GM19023 (cell line): Measurements from ENCODE around the gene LCN2.
"Not testable (repeated sequence)": the region's sequence is repeated elsewhere in the genome, so short reads cannot be mapped to it uniquely, and the experiment has no call there.

Experiments used
- ATAC-seq: cut with Tn5 transposase; IDR thresholded peaks from one replicate; pipeline ENCODE4 v1.9.1; 2021; ENCODE audit warnings: mild to moderate bottlenecking, moderate library complexity; ENCODE audit not compliant: unreplicated experiment

Gene LCN2

DNA sequence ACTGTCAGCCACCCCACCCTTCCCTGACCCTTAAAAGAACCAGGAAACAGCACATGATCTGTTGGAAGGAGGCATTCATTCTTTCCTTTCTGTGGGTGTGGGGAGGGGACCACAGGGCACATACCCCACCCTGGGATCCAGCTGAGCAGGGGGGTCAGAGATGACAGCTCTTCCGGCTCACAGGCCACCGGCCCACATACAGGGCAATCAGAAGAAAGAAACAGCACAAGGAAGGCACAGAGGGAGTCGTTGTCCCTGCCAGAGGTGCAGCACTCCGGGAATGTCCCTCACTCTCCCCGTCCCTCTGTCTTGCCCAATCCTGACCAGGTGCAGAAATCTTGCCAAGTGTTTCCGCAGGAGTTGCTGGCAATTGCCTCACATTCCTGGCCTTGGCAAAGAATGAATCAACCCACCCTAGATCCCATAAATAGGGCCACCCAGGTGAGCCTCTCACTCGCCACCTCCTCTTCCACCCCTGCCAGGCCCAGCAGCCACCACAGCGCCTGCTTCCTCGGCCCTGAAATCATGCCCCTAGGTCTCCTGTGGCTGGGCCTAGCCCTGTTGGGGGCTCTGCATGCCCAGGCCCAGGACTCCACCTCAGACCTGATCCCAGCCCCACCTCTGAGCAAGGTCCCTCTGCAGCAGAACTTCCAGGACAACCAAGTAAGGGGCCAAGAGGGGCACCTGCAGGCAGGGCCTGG lies at the start of gene LCN2:
LCN2 (plus strand) TSS at position 453 of the 701 bp plus-strand sequence; CDS start at position 526, 73 bp downstream.
- no peak for ATAC-seq

DNA sequence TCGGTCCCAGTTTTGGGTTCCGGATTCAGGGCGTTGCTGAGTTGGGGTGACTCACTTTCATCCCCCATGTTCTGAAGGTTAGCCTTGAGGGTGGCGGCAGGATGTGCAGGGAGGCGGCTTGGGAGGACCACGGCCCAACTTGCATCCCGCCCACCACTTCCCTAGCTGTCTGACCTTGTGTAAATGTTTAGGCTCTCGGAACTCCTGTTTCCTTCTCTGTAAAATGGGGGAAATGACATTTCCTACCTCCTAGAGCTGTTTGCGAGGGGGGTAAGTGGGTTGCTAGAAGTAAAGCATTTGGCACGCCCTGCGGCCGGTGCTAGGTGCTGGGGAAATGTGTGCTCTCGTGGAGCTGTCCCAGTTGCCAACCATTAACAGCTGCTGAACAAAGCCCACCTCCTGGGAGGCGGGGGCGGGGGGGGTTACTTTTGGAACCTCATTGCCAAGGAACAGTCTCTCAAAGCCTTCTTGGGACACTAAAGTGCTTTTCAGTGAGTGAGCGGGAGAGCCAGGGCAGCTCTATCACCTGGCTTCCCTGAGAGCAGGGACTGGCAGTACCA lies 49.2 kb upstream of the LCN2 start:
- no peak for ATAC-seq

DNA sequence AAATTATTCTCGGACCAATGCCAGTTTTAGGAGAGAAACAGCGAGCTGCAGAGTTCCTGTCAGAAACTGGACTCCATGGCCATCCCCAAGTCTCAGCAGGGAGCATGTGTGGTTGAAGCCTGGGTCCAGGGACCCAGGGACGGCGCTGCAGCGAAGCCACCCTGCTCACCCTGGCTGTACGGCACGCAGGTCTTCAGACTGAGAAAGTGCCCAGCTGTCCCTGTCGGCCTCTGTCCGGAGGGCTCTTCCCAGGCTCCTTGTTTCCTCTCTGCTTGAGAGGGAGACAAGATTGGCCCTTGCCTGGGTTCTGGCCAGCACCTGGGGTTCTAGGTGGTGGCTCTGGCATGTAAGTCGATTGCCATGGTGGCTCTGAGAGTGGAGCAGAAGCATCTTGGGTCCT lies 48.7 kb upstream of the LCN2 start:
- ATAC-seq = no peak

DNA sequence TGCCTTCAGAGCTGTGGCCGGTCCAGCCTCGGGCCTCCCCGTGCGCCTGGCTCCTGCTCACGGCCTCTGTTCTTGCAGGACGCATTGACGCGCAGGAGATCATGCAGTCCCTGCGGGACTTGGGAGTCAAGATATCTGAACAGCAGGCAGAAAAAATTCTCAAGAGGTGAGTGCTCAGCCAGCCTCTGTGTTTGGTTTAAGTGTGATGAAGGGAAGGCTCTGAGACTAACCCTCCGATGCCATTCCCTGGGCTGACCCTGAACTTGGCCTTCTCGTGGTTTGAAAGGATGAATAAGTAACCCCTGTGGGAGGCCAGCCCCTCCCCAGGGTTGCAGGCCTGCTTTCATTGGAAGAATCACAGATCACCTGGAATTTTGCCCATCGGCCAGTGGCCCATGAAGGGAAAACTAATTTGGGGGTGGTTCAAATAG lies 48.0 kb upstream of the LCN2 start:
- no peak for ATAC-seq

DNA sequence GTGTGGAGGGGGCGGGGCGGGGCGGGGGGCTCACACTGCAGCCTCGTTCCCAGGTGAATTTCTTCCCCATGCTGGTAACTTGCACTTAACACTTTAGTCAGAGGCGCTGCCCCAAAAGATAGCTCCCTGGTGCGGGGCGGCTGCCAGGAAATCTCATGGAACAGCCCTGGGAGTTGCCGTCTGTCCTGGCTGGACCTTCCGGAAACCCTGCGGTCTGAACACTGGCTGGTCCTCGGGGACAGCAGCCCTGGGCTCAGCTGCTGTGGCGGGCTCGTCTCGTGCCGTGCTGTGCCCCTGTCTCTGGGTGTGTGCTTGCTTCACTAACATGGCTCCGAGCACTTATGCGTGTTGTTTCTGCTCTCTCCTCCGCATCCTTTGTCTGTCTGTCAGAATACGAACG lies 47.6 kb upstream of the LCN2 start:
- ATAC-seq = no peak

DNA sequence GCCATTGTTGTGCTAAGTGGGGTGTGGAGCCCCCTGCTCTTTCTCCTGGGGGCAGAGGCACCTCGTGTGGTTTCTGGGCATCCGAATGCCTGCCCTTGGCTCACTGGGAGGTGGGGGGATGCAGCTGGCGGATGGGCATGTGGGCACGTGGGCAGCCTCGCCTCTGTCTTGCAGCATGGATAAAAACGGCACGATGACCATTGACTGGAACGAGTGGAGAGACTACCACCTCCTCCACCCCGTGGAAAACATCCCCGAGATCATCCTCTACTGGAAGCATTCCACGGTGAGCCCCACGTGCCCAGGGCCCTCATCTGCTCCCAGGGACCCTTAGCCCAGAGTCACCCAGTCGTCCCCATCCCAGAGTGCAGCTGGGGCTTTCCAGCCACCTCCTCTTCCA lies 47.1 kb upstream of the LCN2 start:
- no peak for ATAC-seq

DNA sequence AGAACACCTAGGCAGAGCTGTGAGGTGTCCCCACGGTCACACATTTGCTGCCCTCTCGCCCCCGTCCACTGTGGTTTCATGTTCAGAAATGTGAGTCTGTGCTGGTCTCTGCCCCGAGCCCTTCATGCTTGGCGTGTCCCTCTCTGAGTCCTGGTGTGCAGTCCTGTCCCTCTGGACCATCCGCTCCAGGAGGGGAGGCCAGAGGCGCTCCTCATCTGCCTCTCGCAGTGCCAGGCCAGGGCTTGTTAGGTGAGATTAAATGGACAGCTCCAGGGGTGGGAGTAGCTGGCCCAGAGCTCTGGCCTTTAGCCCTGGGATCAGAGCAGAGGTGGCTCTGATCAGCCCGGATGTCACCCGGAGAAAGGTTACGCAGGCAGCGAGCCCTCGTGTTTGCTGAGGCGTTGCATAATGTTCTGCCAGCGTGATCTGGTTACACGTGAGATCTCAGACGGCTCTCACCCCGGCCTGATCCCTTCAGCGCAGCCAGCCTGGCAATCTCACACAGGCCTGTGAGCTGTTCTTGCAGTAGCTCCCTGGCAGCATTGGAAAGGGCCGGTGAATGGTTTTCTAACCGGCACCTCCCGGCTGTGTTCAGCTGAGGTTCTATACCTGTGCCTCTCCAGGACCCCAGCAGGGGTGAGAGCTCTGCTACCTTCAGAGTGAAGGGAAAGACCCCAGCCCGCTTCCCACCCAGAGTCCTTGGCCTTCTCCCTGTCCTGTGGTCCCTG lies 46.2 kb upstream of the LCN2 start:
- ATAC-seq = no peak

DNA sequence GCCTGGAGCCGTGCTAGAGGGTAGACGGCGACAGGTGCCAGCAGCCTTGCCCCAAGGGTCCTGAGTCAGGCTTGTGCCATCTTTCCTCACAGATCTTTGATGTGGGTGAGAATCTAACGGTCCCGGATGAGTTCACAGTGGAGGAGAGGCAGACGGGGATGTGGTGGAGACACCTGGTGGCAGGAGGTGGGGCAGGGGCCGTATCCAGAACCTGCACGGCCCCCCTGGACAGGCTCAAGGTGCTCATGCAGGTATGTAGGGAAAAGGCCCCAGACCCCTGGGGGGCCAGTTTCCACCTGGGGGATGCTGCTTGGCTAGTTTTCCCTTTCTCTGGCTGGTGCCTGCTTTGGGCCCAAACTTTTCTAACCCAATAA lies 45.7 kb upstream of the LCN2 start:
- ATAC-seq = no peak

DNA sequence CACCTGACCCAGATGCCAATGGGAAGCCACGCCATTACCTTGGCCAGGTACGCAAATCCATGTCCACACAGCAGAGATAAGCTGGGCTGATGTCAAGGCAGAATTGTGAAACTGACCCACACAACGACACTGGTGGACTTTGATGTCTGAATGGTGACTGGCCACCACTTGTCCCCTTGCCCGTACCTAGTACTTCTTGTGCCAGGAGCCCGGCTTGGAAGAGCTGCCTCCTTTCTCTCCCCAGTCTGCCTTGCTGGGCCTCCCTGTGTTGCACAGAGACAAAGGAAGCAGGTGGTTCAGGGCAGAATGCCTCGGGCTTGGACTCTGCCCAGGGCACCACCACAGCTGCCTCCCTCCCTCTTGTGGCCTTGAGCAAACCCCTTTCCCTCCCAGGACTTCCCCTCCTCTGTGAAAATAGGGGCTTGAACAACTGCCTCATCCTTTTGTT lies 45.1 kb upstream of the LCN2 start:
- no peak for ATAC-seq

DNA sequence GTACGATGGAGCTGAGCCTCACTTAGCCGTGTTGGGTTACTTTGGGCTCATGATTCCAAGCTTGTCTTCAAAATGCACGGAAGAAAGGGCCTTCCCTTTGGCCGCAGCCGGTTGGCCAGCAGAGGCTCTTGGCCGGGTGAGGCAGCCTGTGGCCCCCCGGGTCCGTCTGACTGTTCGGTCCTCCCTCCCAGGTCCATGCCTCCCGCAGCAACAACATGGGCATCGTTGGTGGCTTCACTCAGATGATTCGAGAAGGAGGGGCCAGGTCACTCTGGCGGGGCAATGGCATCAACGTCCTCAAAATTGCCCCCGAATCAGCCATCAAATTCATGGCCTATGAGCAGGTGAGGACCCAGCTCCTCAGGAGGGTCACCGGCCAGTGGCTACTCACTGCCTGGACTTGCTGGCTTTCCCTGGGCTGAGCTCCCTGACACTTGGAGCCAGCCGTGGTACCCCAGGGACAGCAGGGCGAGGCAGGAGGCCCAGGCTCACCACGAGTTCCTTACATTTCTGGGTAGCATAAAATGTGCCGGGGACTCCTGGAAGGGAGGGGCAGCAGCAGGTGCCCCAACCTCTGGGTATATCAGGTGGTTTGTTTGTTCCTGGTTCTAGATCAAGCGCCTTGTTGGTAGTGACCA lies 43.6 kb upstream of the LCN2 start:
- no peak for ATAC-seq

DNA sequence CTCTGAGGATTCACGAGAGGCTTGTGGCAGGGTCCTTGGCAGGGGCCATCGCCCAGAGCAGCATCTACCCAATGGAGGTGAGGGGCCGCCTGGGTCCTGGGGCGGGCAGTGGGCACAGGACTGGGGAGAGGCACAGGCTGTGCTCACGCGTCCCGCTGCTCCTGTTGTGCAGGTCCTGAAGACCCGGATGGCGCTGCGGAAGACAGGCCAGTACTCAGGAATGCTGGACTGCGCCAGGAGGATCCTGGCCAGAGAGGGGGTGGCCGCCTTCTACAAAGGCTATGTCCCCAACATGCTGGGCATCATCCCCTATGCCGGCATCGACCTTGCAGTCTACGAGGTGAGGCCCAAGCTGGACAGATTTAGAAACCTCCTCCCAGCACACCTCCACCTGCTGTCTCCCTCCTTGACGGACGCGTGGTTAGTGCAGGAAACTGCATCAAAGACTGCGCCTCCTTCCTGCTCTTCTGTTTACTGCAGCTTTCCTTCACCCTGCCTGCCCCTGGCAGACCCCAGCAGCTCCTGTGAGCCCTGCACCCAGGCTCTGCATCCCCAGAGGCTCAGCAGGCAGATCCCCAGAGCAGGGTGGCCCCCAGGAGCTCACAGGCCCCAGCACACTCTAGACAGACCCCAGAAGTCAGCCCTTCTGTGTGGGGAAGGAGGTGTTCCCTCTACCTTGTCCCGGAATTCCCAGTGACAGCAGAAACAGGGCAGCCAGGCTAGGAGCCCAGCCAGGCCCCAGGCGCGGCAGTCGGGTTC lies 42.9 kb upstream of the LCN2 start:
- ATAC-seq = no peak

DNA sequence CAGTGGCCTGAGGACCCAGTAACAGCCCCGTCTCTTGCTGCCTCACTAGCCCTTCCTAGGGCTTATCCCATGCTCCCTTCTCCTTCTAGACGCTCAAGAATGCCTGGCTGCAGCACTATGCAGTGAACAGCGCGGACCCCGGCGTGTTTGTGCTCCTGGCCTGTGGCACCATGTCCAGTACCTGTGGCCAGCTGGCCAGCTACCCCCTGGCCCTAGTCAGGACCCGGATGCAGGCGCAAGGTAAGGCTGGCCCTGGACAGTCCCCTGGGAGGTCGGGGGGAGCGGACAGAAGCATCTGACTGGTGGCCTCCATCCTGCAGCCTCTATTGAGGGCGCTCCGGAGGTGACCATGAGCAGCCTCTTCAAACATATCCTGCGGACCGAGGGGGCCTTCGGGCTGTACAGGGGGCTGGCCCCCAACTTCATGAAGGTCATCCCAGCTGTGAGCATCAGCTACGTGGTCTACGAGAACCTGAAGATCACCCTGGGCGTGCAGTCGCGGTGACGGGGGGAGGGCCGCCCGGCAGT lies 42.2 kb upstream of the LCN2 start:
- ATAC-seq = no peak

DNA sequence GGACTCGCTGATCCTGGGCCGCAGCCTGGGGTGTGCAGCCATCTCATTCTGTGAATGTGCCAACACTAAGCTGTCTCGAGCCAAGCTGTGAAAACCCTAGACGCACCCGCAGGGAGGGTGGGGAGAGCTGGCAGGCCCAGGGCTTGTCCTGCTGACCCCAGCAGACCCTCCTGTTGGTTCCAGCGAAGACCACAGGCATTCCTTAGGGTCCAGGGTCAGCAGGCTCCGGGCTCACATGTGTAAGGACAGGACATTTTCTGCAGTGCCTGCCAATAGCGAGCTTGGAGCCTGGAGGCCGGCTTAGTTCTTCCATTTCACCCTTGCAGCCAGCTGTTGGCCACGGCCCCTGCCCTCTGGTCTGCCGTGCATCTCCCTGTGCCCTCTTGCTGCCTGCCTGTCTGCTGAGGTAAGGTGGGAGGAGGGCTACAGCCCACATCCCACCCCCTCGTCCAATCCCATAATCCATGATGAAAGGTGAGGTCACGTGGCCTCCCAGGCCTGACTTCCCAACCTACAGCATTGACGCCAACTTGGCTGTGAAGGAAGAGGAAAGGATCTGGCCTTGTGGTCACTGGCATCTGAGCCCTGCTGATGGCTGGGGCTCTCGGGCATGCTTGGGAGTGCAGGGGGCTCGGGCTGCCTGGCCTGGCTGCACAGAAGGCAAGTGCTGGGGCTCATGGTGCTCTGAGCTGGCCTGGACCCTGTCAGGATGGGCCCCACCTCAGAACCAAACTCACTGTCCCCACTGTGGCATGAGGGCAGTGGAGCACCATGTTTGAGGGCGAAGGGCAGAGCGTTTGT lies 41.6 kb upstream of the LCN2 start:
- ATAC-seq = no peak

DNA sequence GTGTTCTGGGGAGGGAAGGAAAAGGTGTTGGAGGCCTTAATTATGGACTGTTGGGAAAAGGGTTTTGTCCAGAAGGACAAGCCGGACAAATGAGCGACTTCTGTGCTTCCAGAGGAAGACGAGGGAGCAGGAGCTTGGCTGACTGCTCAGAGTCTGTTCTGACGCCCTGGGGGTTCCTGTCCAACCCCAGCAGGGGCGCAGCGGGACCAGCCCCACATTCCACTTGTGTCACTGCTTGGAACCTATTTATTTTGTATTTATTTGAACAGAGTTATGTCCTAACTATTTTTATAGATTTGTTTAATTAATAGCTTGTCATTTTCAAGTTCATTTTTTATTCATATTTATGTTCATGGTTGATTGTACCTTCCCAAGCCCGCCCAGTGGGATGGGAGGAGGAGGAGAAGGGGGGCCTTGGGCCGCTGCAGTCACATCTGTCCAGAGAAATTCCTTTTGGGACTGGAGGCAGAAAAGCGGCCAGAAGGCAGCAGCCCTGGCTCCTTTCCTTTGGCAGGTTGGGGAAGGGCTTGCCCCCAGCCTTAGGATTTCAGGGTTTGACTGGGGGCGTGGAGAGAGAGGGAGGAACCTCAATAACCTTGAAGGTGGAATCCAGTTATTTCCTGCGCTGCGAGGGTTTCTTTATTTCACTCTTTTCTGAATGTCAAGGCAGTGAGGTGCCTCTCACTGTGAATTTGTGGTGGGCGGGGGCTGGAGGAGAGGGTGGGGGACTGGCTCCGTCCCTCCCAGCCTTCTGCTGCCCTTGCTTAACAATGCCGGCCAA lies 40.8 kb upstream of the LCN2 start:
- no peak for ATAC-seq

DNA sequence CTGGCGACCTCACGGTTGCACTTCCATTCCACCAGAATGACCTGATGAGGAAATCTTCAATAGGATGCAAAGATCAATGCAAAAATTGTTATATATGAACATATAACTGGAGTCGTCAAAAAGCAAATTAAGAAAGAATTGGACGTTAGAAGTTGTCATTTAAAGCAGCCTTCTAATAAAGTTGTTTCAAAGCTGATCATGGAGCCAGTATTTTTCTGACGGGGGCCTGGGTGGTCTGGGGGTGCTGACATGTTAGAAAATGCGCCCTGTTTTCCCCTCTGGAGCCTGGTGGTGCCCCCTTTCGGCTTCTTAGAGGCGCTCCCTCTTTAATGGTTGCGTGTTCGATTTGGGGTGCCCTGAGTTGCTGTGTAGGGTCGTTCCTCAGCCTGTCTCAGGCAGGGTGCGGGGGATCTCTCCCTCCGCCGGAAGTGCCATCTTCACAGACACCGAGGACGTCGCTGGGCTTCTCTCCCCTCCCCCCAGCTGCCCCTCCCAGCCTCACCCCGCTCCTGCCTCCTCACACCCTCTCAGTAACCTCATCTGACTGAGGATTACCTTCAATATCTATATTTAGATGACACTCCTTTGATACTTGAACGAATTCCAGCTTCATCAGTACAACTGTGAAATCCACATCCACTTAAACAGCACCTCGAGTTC lies 40.1 kb upstream of the LCN2 start:
- ATAC-seq = no peak

DNA sequence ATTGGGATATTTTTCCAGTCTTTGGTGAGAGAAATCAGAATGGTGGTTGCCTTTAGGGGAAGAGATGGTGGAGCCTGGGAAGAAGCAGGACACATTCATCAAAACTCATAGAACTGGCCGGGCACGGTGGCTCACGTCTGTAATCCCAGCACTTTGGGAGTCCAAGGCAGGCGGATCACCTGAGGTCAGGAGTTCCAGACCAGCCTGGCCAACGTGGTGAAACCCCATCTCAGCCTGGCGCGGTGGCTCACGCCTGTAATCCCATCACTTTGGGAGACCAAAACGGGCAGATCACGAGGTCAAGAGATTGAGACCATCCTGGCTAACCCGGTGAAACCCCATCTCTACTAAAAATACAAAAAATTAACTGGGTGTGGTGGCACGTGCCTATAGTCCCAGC lies 37.5 kb upstream of the LCN2 start:
- not testable (repeated sequence) for ATAC-seq

DNA sequence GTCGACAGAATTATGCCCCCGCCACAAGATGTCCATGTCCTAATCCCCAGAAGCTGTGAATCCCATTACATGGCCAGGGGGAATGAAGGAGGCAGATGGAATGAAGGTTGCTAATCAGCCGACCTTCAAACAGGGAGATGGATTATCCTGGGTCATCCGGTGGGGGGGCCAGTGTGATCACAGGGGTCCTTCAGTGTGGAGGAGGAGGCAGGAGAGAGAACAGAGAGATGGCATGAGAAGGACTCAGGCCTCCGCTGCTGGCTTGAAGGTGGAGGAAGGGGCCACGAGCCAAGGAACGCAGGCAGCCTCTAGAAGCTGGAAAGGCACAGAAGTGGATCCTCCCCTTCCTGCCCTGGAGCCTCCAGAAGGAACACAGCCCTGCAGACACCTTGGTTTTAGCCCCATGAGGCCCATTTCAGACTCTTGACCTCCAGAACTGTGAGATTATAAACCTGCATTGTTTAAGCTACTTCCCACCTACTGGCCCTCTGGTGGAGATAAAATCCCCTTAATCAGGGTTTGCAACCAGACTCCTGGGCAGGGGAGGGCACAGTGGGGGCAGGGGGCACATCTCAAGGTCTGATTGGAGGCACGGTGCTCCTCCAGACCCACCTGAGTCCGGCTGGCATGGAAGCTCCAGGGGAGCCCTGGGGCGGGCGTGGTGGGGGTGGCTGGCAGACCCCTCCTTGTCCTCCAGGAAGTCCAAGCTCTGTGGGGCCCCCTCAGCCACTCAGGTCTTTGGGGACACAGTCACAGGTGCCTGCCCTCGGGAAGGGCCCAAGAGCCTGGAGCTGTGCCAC lies 35.5 kb upstream of the LCN2 start:
- ATAC-seq = no peak
